Activated CD4-positive, alpha-beta T cell treated with anti-CD3 and anti-CD28 coated beads for 36 hours (primary cell): ENCODE data around the gene TOP3A. TPM values are rescaled to one million over a fixed set of nuclear protein-coding genes. Genes with fewer than 3 reads are reported as not detected.

Experiments
- ATAC-seq: fragments of 200-7000 bp; cut with Tn5 transposase; one replicate; pipeline ENCODE4 v1.10.0; 2021; ENCODE audit warnings: mild to moderate bottlenecking, moderate library complexity
- CTCF ChIA-PET: fragments of 350-600 bp; sonication (Branson Sonifier 250); formaldehyde crosslinking; loops from one replicate; lab custom pipeline; 2021; ENCODE audit warnings: antibody characterized with exemption; lab: Charles Lee
- POLR2A ChIA-PET: fragments of 350-600 bp; sonication (Branson Sonifier 250); formaldehyde crosslinking; loops from one replicate; lab custom pipeline; 2021; ENCODE audit warnings: antibody characterized with exemption, inconsistent platforms; lab: Charles Lee
- DNase-seq: peaks from one replicate; pipeline ENCODE4 v3.0.0-alpha.2; 2020
- H3K27ac Mint-ChIP-seq: one replicate; pipeline ENCODE4 v1.8.0; 2021; ENCODE audit warnings: mixed read lengths
- H3K27me3 Mint-ChIP-seq: one replicate; pipeline ENCODE4 v1.8.0; 2021; ENCODE audit warnings: mixed read lengths
- H3K36me3 Mint-ChIP-seq: one replicate; pipeline ENCODE4 v1.8.0; 2021; ENCODE audit warnings: low read depth, mixed read lengths
- H3K4me1 Mint-ChIP-seq: one replicate; pipeline ENCODE4 v1.8.0; 2021; ENCODE audit warnings: mixed read lengths
- H3K4me3 Mint-ChIP-seq: one replicate; pipeline ENCODE4 v1.8.0; 2021; ENCODE audit warnings: mild to moderate bottlenecking, moderate library complexity, mixed read lengths
- H3K9me3 Mint-ChIP-seq: one replicate; pipeline ENCODE4 v1.8.0; 2021; ENCODE audit warnings: low read depth, mixed read lengths
- intact Hi-C, 2 experiments: fragments of 100-400 bp; cut with DNase I in 1 of 2; cut with micrococcal nuclease in 1 of 2; formaldehyde crosslinking; loops; one replicate each; pipeline versions ENCODE4 v1.14.2 to v1.15.1; 2022 to 2024; cut with DNase I, micrococcal nuclease
- total RNA-seq, 2 experiments: library from RNA; stranded (reverse); gene quantifications; one replicate each; pipeline ENCODE4 v1.2.3, GENCODE V29; 2021

TOP3A gene
- total RNA-seq, 2 experiments from 2014 or later: 44.1 to 57.9 TPM

DNA sequence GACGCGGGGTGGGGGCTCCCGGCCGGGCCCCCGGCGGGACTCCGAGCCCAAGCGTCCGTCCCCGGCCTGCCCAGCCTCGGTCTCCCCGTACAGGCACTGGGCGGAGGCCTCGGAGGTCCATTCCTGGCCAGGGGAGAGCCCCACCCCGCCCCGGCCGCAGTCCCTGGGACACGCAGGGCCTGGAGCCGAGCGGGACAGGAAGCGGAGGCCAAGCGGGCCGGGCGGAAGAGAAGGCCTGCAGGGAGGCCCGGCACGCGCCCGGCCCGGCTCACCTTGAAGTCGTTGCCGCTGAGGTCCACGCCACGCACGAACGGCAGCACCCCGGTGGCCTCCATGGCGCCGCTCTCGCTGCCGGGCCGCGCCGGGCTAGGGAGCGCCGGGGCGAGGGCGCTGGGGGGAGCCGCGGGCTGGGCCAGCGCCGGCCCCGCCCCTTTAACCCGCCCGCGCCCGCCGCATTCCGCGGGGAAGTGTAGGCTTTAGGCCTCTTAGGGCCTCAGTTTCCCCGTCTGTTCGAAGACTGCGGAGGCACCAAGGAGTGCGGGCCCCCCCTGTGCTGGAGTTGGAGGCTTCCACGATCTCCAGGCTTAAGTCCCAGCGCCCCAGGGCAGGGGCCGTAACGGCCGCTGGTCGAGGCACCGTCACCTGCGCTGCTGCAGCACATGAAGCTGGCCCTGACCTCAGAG, 56.3 kb downstream of the TOP3A start, which contains the start of gene FLII:
Gene FLII (minus strand): TSS at position 383 of the 683 bp plus-strand sequence. CDS start 48 bp downstream, at position 335.
- no peaks in the 10 kb centered on the region for H3K9me3 Mint-ChIP-seq
- peak within 1 kb of the TSS; percentile 96 for H3K4me3 Mint-ChIP-seq
- H3K36me3 Mint-ChIP-seq: peaks cover 13% of the 10 kb centered on the region
- CTCF ChIA-PET: interaction anchor here (0.7 to 1.7 kb wide), 2 partner anchors 60 to 74 kb away, joined by 3 read pairs; no protein-coding TSS in a partner anchor
- DNase-seq: peak; percentile 66
- no peaks in the 10 kb centered on the region for H3K27me3 Mint-ChIP-seq
- peak within 1 kb of the TSS; percentile 94 for H3K27ac Mint-ChIP-seq
- POLR2A ChIA-PET: no interaction called here
- intact Hi-C loops: loop anchor here in 1 of 2 experiments (1.0 kb wide), 1 partner anchor 33 kb away; the partner anchor contains the start of gene LLGL1
- peak; percentile 28 for ATAC-seq
- peaks cover 42% of the 10 kb centered on the region for H3K4me1 Mint-ChIP-seq

DNA sequence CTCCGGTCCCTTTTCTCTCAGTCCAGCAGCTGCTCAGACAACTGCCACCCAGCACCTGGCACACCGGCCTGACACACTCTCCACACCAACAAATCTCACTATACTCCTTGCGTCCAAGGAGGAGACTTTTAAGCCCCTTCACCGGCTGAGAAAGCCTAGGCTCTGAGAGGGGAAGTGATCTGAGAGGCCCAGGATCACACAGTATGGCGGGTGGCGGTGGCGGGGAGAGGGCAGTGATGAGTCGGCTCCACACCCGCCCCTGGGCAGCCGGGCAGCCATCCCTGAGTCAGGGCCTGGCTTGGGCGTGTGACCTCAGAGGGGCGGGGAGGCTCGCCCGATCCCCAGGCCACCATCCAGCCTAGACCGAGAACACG, 56.8 kb downstream of the TOP3A start:
- Mint-ChIP-seq H3K36me3 (peaks cover 17% of the 10 kb centered on the region), H3K9me3 (no peaks in the 10 kb centered on the region), H3K27ac (peak overlapping the region; percentile 94), H3K4me1 (peaks cover 42% of the 10 kb centered on the region), H3K27me3 (no peaks in the 10 kb centered on the region), H3K4me3 (peak overlapping the region; percentile 96)
- DNase-seq: peak; percentile 75
- intact Hi-C loops: loop anchor here in 1 of 2 experiments (1.0 kb wide), 1 partner anchor 33 kb away; the partner anchor contains the start of gene LLGL1
- ChIA-PET CTCF (interaction anchor here (0.5 to 1.7 kb wide), 2 partner anchors 71 to 73 kb away, joined by 3 read pairs; no protein-coding TSS in a partner anchor), POLR2A (no interaction called here)
- ATAC-seq: peak; percentile 37

DNA sequence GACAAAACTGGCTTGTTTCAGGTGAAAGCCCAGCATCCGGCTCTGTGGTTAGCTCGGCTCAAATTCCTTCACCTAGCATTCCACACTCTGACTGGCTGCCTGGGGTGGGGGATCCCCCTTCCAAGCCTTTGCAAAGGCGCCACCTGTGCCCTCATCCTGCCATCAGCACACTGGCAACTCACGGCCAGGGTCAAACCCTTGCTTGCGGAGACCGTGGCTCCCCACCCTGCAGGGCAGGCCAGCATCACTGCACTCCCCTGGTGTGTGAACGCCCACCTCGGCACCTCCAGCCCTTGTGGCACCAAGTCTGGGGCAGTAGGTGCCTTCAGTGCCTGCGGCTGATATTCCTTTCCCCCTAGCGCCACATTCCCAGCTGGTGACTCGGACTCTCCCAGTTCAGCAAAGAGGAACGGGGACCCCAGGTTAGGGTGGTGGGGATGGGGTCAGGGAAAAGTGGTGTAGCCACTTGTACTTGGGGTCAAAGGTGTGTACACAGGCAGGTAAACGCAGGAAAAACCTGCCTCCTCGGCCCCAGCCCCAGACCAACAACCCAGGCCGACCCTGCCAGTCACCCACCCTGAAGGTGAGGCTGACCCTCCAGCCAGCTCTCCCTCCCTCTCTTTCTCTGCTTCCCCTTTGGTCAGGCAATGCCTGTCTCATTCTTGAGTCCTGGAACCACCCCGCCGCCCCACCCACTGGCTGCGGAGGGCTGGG, 57.4 kb downstream of the TOP3A start:
- H3K4me3 Mint-ChIP-seq: peak overlapping the region; percentile 96
- H3K36me3 Mint-ChIP-seq: peaks cover 17% of the 10 kb centered on the region
- peak overlapping the region; percentile 94 for H3K27ac Mint-ChIP-seq
- ChIA-PET POLR2A (no interaction called here), CTCF (interaction anchor here (0.5 to 1.7 kb wide), 3 partner anchors 9 to 73 kb away, joined by 3 to 5 read pairs (median 3); no protein-coding TSS in a partner anchor)
- peak; percentile 67 for DNase-seq
- no peaks in the 10 kb centered on the region for H3K9me3 Mint-ChIP-seq
- ATAC-seq: peak; percentile 6
- peaks cover 41% of the 10 kb centered on the region for H3K4me1 Mint-ChIP-seq
- H3K27me3 Mint-ChIP-seq: no peaks in the 10 kb centered on the region
- intact Hi-C loops: no loop called here

GRCh38 chr17:18256776-18257175, 58.0 kb downstream of the TOP3A start:
- intact Hi-C loops: no loop called here
- Mint-ChIP-seq H3K9me3 (no peaks in the 10 kb centered on the region), H3K4me3 (peak overlapping the region; percentile 96), H3K27ac (peak overlapping the region; percentile 67), H3K36me3 (peaks cover 20% of the 10 kb centered on the region), H3K4me1 (peaks cover 36% of the 10 kb centered on the region), H3K27me3 (no peaks in the 10 kb centered on the region)
- no peak for DNase-seq
- ATAC-seq: no peak
- POLR2A ChIA-PET: no interaction called here
- CTCF ChIA-PET: interaction anchor here (0.7 to 1.7 kb wide), 3 partner anchors 9 to 72 kb away, joined by 3 to 5 read pairs (median 3); no protein-coding TSS in a partner anchor

DNA sequence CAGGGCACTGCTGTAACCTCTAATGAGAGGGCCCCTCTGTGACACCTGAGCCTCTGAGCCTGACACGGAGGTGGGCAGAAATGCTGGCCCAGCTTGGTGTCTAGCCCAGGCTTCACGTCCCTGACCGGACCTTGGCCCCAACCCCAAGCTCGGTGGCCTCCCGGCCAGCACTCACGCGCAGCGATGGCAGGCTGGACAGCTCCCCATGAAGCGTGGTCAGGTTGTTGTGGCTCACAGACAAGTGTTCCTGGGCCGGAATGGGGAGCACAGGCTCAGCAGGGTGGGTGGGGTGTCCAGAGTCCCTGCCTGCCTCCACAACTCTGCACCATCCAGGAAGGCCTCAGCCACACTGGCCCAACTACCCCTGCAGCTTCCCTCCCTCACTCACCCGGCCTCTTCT, 58.4 kb downstream of the TOP3A start:
- intact Hi-C loops: no loop called here
- ATAC-seq (no peak), DNase-seq (no peak)
- Mint-ChIP-seq H3K9me3 (no peaks in the 10 kb centered on the region), H3K27me3 (no peaks in the 10 kb centered on the region), H3K27ac (no peak overlapping the region), H3K4me3 (no peak overlapping the region), H3K4me1 (peaks cover 31% of the 10 kb centered on the region), H3K36me3 (peaks cover 23% of the 10 kb centered on the region)
- POLR2A ChIA-PET: no interaction called here
- CTCF ChIA-PET: interaction anchor here (0.7 to 1.2 kb wide), 2 partner anchors 8 to 47 kb away, joined by 3 to 5 read pairs; no protein-coding TSS in a partner anchor

DNA sequence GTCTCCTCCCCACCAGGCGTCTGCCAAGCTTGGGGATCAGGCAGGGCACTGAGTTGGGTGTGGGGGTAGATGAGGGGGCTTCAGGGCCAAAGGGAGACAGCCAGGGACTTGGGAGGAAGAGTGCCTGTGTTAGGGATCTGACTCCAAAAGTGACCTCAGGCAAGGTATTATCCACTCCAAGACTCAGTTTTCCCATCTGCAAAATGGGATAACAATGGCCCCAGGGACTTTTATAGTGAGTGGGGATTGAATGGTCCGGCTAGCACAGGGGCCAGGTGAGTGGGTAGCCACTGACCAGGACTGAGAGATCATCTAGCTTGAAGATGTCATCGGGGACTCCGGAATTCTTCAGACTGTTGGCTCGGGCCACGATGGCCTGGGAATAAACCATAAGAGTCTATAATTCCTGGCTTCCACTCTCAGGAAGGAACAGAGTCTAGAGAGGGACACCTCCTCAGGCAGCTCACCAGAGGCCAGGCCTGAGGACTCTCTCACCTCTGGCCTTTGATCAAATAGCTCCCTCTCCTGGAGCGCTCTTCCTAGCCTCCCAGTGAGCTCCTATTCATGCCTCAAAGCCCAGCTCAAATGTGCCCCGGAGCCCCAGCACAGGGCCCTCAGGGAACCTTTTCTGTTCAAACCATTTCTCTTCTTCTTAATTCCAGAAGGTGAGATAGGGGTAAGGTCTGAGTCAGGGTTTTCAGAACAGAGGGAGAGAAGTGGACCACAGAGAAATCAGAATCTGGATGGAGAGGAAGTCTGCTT, 59.7 kb downstream of the TOP3A start:
- H3K9me3 Mint-ChIP-seq: no peaks in the 10 kb centered on the region
- no peak overlapping the region for H3K4me3 Mint-ChIP-seq
- H3K4me1 Mint-ChIP-seq: peaks cover 27% of the 10 kb centered on the region
- H3K27me3 Mint-ChIP-seq: no peaks in the 10 kb centered on the region
- POLR2A ChIA-PET: no interaction called here
- CTCF ChIA-PET: interaction anchor here (0.9 to 1.2 kb wide), 2 partner anchors 24 to 37 kb away, joined by 3 read pairs; no protein-coding TSS in a partner anchor
- no peak for ATAC-seq
- no peak for DNase-seq
- intact Hi-C loops: no loop called here
- H3K36me3 Mint-ChIP-seq: peaks cover 32% of the 10 kb centered on the region
- no peak overlapping the region for H3K27ac Mint-ChIP-seq

GRCh38 chr17:18253947-18254821, 60.6 kb downstream of the TOP3A start:
- peaks cover 33% of the 10 kb centered on the region for H3K36me3 Mint-ChIP-seq
- H3K4me1 Mint-ChIP-seq: peaks cover 21% of the 10 kb centered on the region
- no peaks in the 10 kb centered on the region for H3K27me3 Mint-ChIP-seq
- H3K27ac Mint-ChIP-seq: no peak overlapping the region
- ChIA-PET POLR2A (no interaction called here), CTCF (interaction anchor here (1.2 kb wide), 1 partner anchor 36 kb away, joined by 3 read pairs; no protein-coding TSS in a partner anchor)
- intact Hi-C loops: no loop called here
- H3K9me3 Mint-ChIP-seq: no peaks in the 10 kb centered on the region
- ATAC-seq (no peak), DNase-seq (no peak)
- H3K4me3 Mint-ChIP-seq: no peak overlapping the region

DNA sequence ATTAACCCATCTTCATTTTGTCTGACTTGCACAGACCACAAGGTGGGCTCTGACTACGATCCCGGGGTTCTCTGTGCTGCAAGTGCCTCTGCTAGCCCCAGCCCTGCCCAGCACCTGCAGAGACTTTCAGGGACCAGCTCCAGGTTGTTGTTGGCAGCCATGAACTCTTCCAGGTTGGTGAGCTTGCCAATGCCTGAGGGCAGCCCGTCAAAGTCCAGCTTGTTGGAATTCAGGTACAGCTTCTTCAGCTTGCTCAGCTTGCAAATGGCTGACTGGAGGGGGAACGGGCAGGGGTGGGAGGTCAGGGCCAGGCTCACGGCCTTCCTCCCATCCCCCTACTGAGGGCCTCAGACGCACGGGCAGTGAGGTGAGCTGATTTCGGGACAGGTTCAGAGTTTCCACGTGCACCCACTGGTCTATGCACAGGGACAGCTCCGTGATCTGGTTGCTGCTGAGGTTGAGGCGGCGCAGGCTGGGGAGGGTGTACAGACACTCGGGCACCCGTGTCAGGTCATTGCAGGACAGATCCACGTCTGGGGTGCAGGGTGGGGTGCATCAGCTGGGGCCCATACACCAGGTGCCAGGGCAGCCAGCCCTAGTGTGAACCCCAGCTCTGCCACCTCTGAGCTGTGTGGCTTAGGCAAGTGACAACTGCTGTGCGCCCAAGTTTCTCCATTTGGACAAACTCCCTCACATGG, 61.5 kb downstream of the TOP3A start:
- Mint-ChIP-seq H3K9me3 (no peaks in the 10 kb centered on the region), H3K4me3 (no peak overlapping the region), H3K27ac (no peak overlapping the region), H3K27me3 (no peaks in the 10 kb centered on the region), H3K36me3 (peaks cover 34% of the 10 kb centered on the region), H3K4me1 (peaks cover 18% of the 10 kb centered on the region)
- POLR2A ChIA-PET: no interaction called here
- intact Hi-C loops: no loop called here
- DNase-seq: no peak
- CTCF ChIA-PET: interaction anchor here (0.6 kb wide), 1 partner anchor 295 kb away, joined by 3 read pairs; no protein-coding TSS in a partner anchor
- no peak for ATAC-seq

- intact Hi-C loops: no loop called here
- ATAC-seq (no peak), DNase-seq (no peak)
- ChIA-PET POLR2A (no interaction called here), CTCF (no interaction called here)
- Mint-ChIP-seq H3K36me3 (peaks cover 40% of the 10 kb centered on the region), H3K27ac (no peak overlapping the region), H3K27me3 (no peaks in the 10 kb centered on the region), H3K4me3 (no peak overlapping the region), H3K4me1 (peaks cover 11% of the 10 kb centered on the region), H3K9me3 (no peaks in the 10 kb centered on the region)
Measured at GRCh38 chr17:18252160-18252559, 62.6 kb downstream of the TOP3A start.

DNA sequence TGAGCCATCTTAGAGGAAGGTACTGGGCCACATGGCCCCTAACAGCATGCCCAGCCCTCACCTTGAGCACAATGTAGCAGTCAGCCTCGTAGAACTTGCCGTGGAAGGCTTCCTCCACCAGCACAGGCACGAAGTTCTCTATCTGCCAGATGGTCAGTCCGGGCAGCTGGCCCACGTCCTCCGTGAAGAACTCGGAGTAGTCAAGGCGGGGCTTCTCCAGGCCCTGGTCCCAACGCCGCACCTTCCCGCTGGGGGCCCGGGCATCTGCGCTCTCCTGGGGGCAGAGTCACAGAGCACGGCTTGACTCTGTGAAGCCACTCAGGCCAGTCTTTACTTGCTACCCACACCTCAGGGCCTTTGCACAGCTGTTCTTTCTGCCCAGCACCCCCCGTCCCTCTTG, 63.6 kb downstream of the TOP3A start:
- Mint-ChIP-seq H3K27ac (no peak overlapping the region), H3K9me3 (no peaks in the 10 kb centered on the region), H3K4me1 (peaks cover 3% of the 10 kb centered on the region), H3K36me3 (peaks cover 39% of the 10 kb centered on the region), H3K27me3 (no peaks in the 10 kb centered on the region), H3K4me3 (no peak overlapping the region)
- intact Hi-C loops: no loop called here
- DNase-seq (no peak), ATAC-seq (no peak)
- POLR2A ChIA-PET: no interaction called here
- CTCF ChIA-PET: no interaction called here
